Mesangial cell (primary cell): ENCODE measurements around the gene NOTUM. TPM values are rescaled to one million over a fixed set of nuclear protein-coding genes. Genes with fewer than 3 reads are reported as not detected.

Experiments
- total RNA-seq: library from RNA; depleted of rRNA; stranded (reverse); fragments of >200 nt; gene quantifications from 2 replicates; pipeline ENCODE4 v1.2.3, GENCODE V29; 2015

NOTUM gene
- total RNA-seq, result 0.38 TPM in 1 of 2 replicates, not detected in the other

GRCh38 chr17:81961087-81961511, at the start of gene NOTUM:
Gene NOTUM, minus strand, starts transcription at chr17:81961187. Its CDS starts 278 bp downstream, at chr17:81960909.

DNA sequence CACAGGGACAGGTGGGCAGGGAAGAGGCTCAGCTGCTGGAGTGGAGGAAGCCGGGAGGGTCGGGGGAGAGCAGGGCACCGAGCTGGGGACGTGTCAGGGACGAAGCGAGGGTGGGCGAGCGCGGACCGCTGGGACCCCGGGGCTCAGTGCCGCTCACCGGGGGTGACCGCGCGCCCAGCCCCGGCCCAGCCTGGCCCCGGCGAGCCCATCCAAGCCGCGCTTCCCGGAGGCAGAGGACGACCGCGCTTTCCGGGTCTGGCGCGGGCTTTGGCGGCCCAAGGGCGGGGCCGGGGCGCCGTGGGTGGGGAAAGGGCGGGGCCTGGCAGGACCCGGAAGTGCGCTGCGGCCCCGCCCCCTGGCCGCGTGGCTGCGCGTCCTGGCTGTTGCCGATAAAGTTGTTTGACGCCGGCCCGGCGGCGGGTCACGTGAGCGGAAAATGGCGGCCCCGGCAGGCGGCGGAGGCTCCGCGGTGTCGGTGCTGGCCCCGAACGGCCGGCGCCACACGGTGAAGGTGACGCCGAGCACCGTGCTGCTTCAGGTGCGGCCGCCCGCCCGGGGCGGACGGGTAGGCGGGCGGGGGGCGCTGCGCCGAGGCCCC, 16.3 kb upstream of the NOTUM start, which contains the start of gene ASPSCR1:
ASPSCR1 (plus strand) TSS at position 419 of the 598 bp plus-strand sequence; CDS start at position 437, 18 bp downstream.

DNA sequence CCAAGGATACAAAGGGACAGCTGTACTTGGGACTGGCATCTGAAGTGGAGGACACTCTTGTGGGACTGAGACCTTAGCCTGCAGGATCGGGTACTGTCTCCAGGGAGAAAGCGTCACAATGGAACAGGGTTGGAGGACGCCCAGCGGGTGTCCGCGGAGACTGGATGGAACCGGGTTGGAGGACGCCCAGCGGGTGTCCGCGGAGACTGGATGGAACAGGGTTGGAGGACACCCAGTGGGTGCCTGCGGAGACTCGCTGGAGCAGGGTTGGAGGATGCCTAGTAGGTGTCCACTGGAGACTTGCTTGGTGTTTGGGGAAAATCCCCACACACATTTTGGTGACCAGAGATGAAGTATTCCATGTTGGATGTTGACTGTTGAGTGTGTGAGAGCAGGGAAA, 13.8 kb downstream of the NOTUM start, which contains the start of gene MYADML2:
MYADML2 (minus strand) TSS at position 45 of the 400 bp plus-strand sequence. CDS start 5,492 bp downstream, outside the sequence.

DNA sequence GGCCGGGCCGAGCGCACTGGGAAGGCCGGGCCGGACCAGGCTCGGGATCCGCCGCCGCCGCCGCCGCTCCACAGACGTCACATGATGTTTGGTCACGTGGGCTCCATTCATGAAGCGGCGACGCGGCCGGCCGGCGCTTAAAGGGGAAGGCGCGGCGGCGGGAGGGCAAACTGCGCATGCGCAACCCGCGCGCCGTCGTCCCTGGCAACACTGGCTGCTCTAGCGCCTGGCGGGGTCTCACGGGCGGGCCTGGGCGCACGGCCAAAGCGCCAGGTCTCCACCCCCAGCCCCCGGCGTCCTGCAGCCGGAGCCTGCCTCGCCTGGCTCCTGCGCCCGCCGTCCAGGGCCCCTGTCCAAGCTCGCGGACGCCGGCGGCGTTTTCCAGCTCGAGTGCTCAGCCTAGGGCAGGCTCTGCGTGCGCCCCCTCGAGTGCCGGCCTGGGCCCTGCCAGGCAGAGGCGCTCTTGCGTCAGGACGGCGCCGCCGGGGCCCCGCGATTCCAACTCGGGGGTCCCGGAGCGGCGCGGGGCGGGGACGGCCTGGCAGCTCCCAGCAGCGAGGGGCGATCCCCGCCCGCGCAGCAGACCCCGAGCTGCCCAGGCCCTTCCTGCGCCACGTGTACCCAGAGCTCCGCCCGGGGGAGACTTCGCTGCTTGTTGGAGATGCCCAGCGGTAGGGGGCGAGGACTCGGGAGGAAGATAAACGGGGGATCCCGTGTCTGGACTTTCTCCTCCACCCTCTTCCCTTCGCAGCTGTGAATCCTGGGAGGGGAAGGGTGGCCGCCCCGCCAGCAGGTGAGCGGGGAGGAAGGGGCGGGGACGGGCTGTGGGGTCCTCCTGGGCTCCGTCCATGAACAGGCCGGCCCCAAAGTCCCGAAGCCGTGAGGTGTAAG, 33.1 kb downstream of the NOTUM start, which contains the start of gene MAFG:
MAFG (minus strand) TSS at position 83 of the 891 bp plus-strand sequence. CDS start 4,550 bp downstream, outside the sequence.

DNA sequence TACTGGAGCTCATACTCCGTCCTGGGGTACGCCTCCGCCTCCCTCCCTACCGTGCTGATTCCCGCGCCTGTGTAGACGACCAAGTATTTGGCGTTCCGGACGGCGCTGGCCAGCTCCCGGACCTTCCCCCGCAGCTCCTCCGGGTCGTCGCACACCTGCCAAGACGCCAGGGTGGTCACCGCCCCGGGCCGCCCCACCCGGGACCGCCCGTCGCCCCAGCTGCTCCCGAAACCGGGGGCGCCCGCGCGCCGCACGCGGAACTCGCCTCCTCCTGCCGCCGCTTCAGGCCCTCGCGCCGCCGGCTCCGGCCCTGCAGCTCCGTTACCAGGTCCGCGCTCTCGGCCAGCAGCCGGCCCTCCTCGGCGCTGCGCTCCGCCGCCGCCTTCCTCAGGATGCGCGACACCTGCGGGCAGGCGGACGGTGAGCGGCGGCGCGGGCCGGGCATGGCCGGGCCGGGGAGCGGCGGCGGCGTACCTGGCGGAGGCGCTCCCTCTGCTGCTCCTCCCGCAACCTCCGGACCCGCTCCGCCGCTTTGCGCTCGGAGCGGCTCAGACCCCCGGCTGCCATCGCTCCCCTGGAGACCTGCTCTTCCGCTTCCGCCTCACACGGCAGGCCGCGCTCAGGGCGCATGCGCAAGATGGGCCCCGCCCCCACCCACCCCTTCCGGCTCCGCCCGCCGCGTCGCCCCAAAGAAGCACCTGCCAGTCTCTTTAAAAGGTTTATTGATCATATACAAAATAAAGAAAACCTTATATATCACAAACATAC, 43.2 kb downstream of the NOTUM start, which contains the start of gene SIRT7:
SIRT7 (minus strand) TSS at position 612 of the 768 bp plus-strand sequence; CDS start at position 567, 45 bp downstream.

GRCh38 chr17:81911277-81911961, 49.6 kb downstream of the NOTUM start, which contains the start of gene PCYT2:
Gene PCYT2, minus strand, starts transcription at chr17:81911399. Its CDS starts 44 bp downstream, at chr17:81911355.

Other genes starting within 250 kb of the NOTUM start
- gene SLC25A10, start 248.9 kb downstream of the NOTUM start, total RNA-seq, result 23.2 and 55.6 TPM in 2 replicates
- gene GCGR, start 157.0 kb downstream of the NOTUM start, total RNA-seq, result 0.63 TPM in 1 of 2 replicates, not detected in the other
- gene MCRIP1, start 127.9 kb downstream of the NOTUM start, total RNA-seq, result 125 and 143 TPM in 2 replicates
- not detected in 2 replicates for gene PPP1R27, start 126.1 kb downstream of the NOTUM start, total RNA-seq
- gene P4HB, start 100.7 kb downstream of the NOTUM start, total RNA-seq, result 811 and 1,110 TPM in 2 replicates
- 386 and 596 TPM in 2 replicates for gene ARHGDIA, start 89.8 kb downstream of the NOTUM start, total RNA-seq
- 102 and 252 TPM in 2 replicates for gene ALYREF, start 69.6 kb downstream of the NOTUM start, total RNA-seq
- gene ANAPC11, start 69.5 kb downstream of the NOTUM start, total RNA-seq, result 147 and 222 TPM in 2 replicates
- gene NPB, start 58.9 kb downstream of the NOTUM start, total RNA-seq, result 3.6 and 5.2 TPM in 2 replicates
- gene PCYT2, start 49.8 kb downstream of the NOTUM start, total RNA-seq, result 40.7 and 71.9 TPM in 2 replicates
- gene SIRT7, start 43.0 kb downstream of the NOTUM start, total RNA-seq, result 15.2 and 18.5 TPM in 2 replicates
- 14.3 and 18.4 TPM in 2 replicates for gene MAFG, start 33.5 kb downstream of the NOTUM start, total RNA-seq
- 104 and 162 TPM in 2 replicates for gene PYCR1, start 23.9 kb downstream of the NOTUM start, total RNA-seq
- not detected in 2 replicates for gene MYADML2, start 14.0 kb downstream of the NOTUM start, total RNA-seq
- gene ASPSCR1, start 16.4 kb upstream of the NOTUM start, total RNA-seq, result 25.1 and 30.4 TPM in 2 replicates
- 33.2 and 170 TPM in 2 replicates for gene CENPX, start 61.7 kb upstream of the NOTUM start, total RNA-seq
- gene LRRC45, start 62.1 kb upstream of the NOTUM start, total RNA-seq, result 17.0 and 33.1 TPM in 2 replicates
- gene RAC3, start 70.5 kb upstream of the NOTUM start, total RNA-seq, result 66.7 and 82.3 TPM in 2 replicates
- 105 and 113 TPM in 2 replicates for gene DCXR, start 76.5 kb upstream of the NOTUM start, total RNA-seq
- gene RFNG, start 90.6 kb upstream of the NOTUM start, total RNA-seq, result 61.9 and 89.5 TPM in 2 replicates
- gene GPS1, start 90.7 kb upstream of the NOTUM start, total RNA-seq, result 149 and 212 TPM in 2 replicates
- gene DUS1L, start 104.6 kb upstream of the NOTUM start, total RNA-seq, result 74.9 and 101 TPM in 2 replicates
- gene FASN, start 137.0 kb upstream of the NOTUM start, total RNA-seq, result 229 and 345 TPM in 2 replicates